ENCODE measurements around the gene PLD5. TPM values are rescaled to one million over a fixed set of nuclear protein-coding genes. Genes with fewer than 3 reads are reported as not detected.

The PLD5 gene
- total RNA-seq, 1 experiment from 2014 or later = 9.2 TPM

- Histone ChIP-seq H3K27me3 (replicated peaks; ENCODE audit: insufficient read depth, low read depth, low read length, poor library complexity) (no peaks in the 10 kb centered on the region), H3K4me3 (ENCODE audit: low read depth, low read length, poor library complexity, severe bottlenecking) (no peak overlapping the region), H3K27ac (ENCODE audit: low read depth, low read length, poor library complexity, severe bottlenecking) (no peak overlapping the region), H3K9me3 (ENCODE audit: low read depth, low read length, poor library complexity, severe bottlenecking) (no peaks in the 10 kb centered on the region), H3K36me3 (ENCODE audit: insufficient read depth, low read length, poor library complexity, severe bottlenecking) (no peaks in the 10 kb centered on the region), H3K4me1 (ENCODE audit: insufficient read depth, low read length, poor library complexity, severe bottlenecking) (peaks cover 6% of the 10 kb centered on the region)
- no TSS peak for BruUV-seq (replicated peaks)
- ChIA-PET POLR2A (ENCODE audit: low non-redundant PET) (no interaction called here), CTCF (interaction anchor here (0.7 kb wide), 1 partner anchor 556 kb away, joined by 3 read pairs; no protein-coding TSS in a partner anchor)
- TF ChIP-seq CTCF (conservative IDR thresholded peaks at IDR 0.05; ENCODE audit: low read depth, low read length) (no peak), EZH2 (IDR thresholded peaks at IDR 0.05; ENCODE audit: borderline replicate concordance, low read depth, low read length, poor library complexity, severe bottlenecking) (no peak)
- intact Hi-C loops (cut with micrococcal nuclease; ENCODE audit: unreplicated experiment) = loop anchor here (10.0 kb wide), 1 partner anchor 440 kb away; no protein-coding TSS in a partner anchor
- DNase-seq (ENCODE audit: low spot score) = no peak
Measured at GRCh38 chr1:242455052-242455361, 69.5 kb downstream of the PLD5 start.

- Histone ChIP-seq H3K36me3 (ENCODE audit: insufficient read depth, low read length, poor library complexity, severe bottlenecking) (no peaks in the 10 kb centered on the region), H3K4me1 (ENCODE audit: insufficient read depth, low read length, poor library complexity, severe bottlenecking) (peaks cover 6% of the 10 kb centered on the region), H3K27me3 (replicated peaks; ENCODE audit: insufficient read depth, low read depth, low read length, poor library complexity) (no peaks in the 10 kb centered on the region), H3K9me3 (ENCODE audit: low read depth, low read length, poor library complexity, severe bottlenecking) (no peaks in the 10 kb centered on the region), H3K27ac (ENCODE audit: low read depth, low read length, poor library complexity, severe bottlenecking) (no peak overlapping the region), H3K4me3 (ENCODE audit: low read depth, low read length, poor library complexity, severe bottlenecking) (no peak overlapping the region)
- CTCF ChIA-PET = interaction anchor here (0.7 kb wide), 1 partner anchor 556 kb away, joined by 3 read pairs; no protein-coding TSS in a partner anchor
- intact Hi-C loops (cut with micrococcal nuclease; ENCODE audit: unreplicated experiment) = loop anchor here (10.0 kb wide), 1 partner anchor 440 kb away; no protein-coding TSS in a partner anchor
- POLR2A ChIA-PET (ENCODE audit: low non-redundant PET) = no interaction called here
- no TSS peak for BruUV-seq (replicated peaks)
- TF ChIP-seq CTCF (conservative IDR thresholded peaks at IDR 0.05; ENCODE audit: low read depth, low read length) = peak; percentile 65
- no peak for TF ChIP-seq EZH2 (IDR thresholded peaks at IDR 0.05; ENCODE audit: borderline replicate concordance, low read depth, low read length, poor library complexity, severe bottlenecking)
- peak; percentile 72 for DNase-seq (ENCODE audit: low spot score)
Measured at GRCh38 chr1:242454262-242455051, 70.0 kb downstream of the PLD5 start.

GRCh38 chr1:242452573-242452972, 71.9 kb downstream of the PLD5 start:
- ChIA-PET POLR2A (ENCODE audit: low non-redundant PET) (no interaction called here), CTCF (no interaction called here)
- TF ChIP-seq EZH2 (IDR thresholded peaks at IDR 0.05; ENCODE audit: borderline replicate concordance, low read depth, low read length, poor library complexity, severe bottlenecking) (no peak), CTCF (conservative IDR thresholded peaks at IDR 0.05; ENCODE audit: low read depth, low read length) (no peak)
- Histone ChIP-seq H3K27me3 (replicated peaks; ENCODE audit: insufficient read depth, low read depth, low read length, poor library complexity) (no peaks in the 10 kb centered on the region), H3K27ac (ENCODE audit: low read depth, low read length, poor library complexity, severe bottlenecking) (no peak overlapping the region), H3K4me1 (ENCODE audit: insufficient read depth, low read length, poor library complexity, severe bottlenecking) (peaks cover 6% of the 10 kb centered on the region), H3K36me3 (ENCODE audit: insufficient read depth, low read length, poor library complexity, severe bottlenecking) (no peaks in the 10 kb centered on the region), H3K4me3 (ENCODE audit: low read depth, low read length, poor library complexity, severe bottlenecking) (no peak overlapping the region), H3K9me3 (ENCODE audit: low read depth, low read length, poor library complexity, severe bottlenecking) (no peaks in the 10 kb centered on the region)
- intact Hi-C loops (cut with micrococcal nuclease; ENCODE audit: unreplicated experiment) = loop anchor here (10.0 kb wide), 1 partner anchor 438 kb away; no protein-coding TSS in a partner anchor
- no peak for DNase-seq (ENCODE audit: low spot score)
- no TSS peak for BruUV-seq (replicated peaks)
